Smooth muscle cell (in vitro differentiated cells): ENCODE results near the gene SLC1A4. TPM values are rescaled to one million over a fixed set of nuclear protein-coding genes. Genes with fewer than 3 reads are reported as not detected.

Source experiments
- DNase-seq: peaks from one replicate; lab custom pipeline; 2025; ENCODE audit not compliant: unreplicated experiment; lab: John Stamatoyannopoulos, UW
- H2AFZ ChIP-seq: fragments of 200-600 bp; sonication (generic); 2 replicates; pipeline ENCODE4 v1.6.0; 2016; ENCODE audit warnings: antibody characterized with exemption, low read depth, mild to moderate bottlenecking
- H3F3A ChIP-seq: fragments of 200-600 bp; sonication (generic); 2 replicates; pipeline ENCODE4 v1.6.0; 2017; ENCODE audit warnings: antibody characterized with exemption, low read depth
- H3K27ac ChIP-seq: fragments of 200-600 bp; sonication (generic); 2 replicates; pipeline ENCODE4 v1.5.1; 2016; ENCODE audit warnings: low read depth, mild to moderate bottlenecking
- H3K27me3 ChIP-seq: fragments of 200-600 bp; sonication (generic); 2 replicates; pipeline ENCODE4 v1.6.1; 2016; ENCODE audit warnings: low read depth, mild to moderate bottlenecking
- H3K36me3 ChIP-seq: fragments of 200-600 bp; sonication (generic); 2 replicates; pipeline ENCODE4 v1.5.1; 2016; ENCODE audit warnings: low read depth
- H3K4me1 ChIP-seq: fragments of 200-600 bp; sonication (generic); 2 replicates; pipeline ENCODE4 v1.5.1; 2016; ENCODE audit warnings: low read depth
- H3K4me2 ChIP-seq: fragments of 200-600 bp; sonication (generic); 2 replicates; pipeline ENCODE4 v1.6.0; 2016; ENCODE audit warnings: mild to moderate bottlenecking
- H3K4me3 ChIP-seq: fragments of 200-600 bp; sonication (generic); 2 replicates; pipeline ENCODE4 v1.5.1; 2016; ENCODE audit warnings: mild to moderate bottlenecking
- H3K79me2 ChIP-seq: fragments of 200-600 bp; sonication (generic); 2 replicates; pipeline ENCODE4 v1.6.0; 2016; ENCODE audit warnings: low read depth, mild to moderate bottlenecking
- H3K9ac ChIP-seq: fragments of 200-600 bp; sonication (generic); 2 replicates; pipeline ENCODE4 v1.6.0; 2016; ENCODE audit warnings: low read depth
- H3K9me3 ChIP-seq: fragments of 200-600 bp; sonication (generic); replicated peaks from 2 replicates; pipeline ENCODE4 v1.5.1; 2016; ENCODE audit warnings: low read depth
- H4K20me1 ChIP-seq: fragments of 200-600 bp; sonication (generic); 2 replicates; pipeline ENCODE4 v1.6.0; 2016; ENCODE audit warnings: low read depth
- WGBS: methylation state at CpG from one replicate; pipeline ENCODE4 v1.1.7; 2016; ENCODE audit warnings: low lambda C conversion rate; 5-methylcytosine and 5-hydroxymethylcytosine counted together
- polyA plus RNA-seq: library from polyadenylated mRNA; unstranded; fragments of >200 nt; fragmentation: Nextera tagmentation; extraction: Ambion mirVana; gene quantifications from 2 replicates; pipeline ENCODE4 v1.2.1, GENCODE V29; 2016
- total RNA-seq: library from RNA; depleted of rRNA; stranded (reverse); fragments of >200 nt; gene quantifications from 2 replicates; pipeline ENCODE4 v1.2.3, GENCODE V29; 2014
- TF ChIP-seq, protein P1 (sequence below): fragments of 200-600 bp; sonication (generic); IDR thresholded peaks from 2 replicates; pipeline ENCODE4 v1.5.1; 2017; ENCODE audit warnings: borderline replicate concordance, mild to moderate bottlenecking, antibody characterized with exemption; ENCODE audit not compliant: insufficient read depth, poor library complexity, severe bottlenecking

SLC1A4 gene
- total and polyA plus RNA-seq, 2 experiments from 2014 or later = 14.2 to 16.9 TPM

DNA sequence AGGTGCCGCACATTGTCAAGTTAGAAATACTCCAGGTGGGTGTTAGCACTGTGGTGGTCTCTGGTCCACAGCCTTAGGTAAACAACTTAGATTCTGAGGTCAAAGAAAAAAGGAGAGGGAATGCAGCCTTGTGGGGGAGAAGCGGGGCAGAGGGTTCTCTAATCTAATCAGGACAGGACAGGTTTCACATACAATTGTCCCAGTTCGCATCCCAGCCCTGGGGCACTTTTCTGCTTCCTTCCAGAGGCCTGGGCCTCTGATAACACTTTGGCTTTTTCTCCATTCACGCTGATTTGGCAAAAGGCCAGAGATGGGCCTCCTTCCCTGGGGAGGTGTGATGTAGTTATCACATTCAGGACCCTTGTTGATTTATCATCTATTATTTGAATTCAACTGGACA lies 32.5 kb downstream of the SLC1A4 start:
- Histone ChIP-seq H3K4me2 (no peak overlapping the region), H3K27me3 (no peaks in the 10 kb centered on the region), H4K20me1 (no peaks in the 10 kb centered on the region), H3K4me3 (no peak overlapping the region), H3K27ac (no peak overlapping the region), H3F3A (peaks cover 10% of the 10 kb centered on the region), H3K79me2 (no peaks in the 10 kb centered on the region), H2AFZ (no peak overlapping the region), H3K36me3 (no peaks in the 10 kb centered on the region), H3K9me3 (no peaks in the 10 kb centered on the region), H3K9ac (no peak overlapping the region), H3K4me1 (no peaks in the 10 kb centered on the region)
- 69% methylated on average over 4 of the region's 4 CpGs for WGBS
- no peak for DNase-seq
- TF ChIP-seq, protein P1, sequence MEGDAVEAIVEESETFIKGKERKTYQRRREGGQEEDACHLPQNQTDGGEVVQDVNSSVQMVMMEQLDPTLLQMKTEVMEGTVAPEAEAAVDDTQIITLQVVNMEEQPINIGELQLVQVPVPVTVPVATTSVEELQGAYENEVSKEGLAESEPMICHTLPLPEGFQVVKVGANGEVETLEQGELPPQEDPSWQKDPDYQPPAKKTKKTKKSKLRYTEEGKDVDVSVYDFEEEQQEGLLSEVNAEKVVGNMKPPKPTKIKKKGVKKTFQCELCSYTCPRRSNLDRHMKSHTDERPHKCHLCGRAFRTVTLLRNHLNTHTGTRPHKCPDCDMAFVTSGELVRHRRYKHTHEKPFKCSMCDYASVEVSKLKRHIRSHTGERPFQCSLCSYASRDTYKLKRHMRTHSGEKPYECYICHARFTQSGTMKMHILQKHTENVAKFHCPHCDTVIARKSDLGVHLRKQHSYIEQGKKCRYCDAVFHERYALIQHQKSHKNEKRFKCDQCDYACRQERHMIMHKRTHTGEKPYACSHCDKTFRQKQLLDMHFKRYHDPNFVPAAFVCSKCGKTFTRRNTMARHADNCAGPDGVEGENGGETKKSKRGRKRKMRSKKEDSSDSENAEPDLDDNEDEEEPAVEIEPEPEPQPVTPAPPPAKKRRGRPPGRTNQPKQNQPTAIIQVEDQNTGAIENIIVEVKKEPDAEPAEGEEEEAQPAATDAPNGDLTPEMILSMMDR = no peak

DNA sequence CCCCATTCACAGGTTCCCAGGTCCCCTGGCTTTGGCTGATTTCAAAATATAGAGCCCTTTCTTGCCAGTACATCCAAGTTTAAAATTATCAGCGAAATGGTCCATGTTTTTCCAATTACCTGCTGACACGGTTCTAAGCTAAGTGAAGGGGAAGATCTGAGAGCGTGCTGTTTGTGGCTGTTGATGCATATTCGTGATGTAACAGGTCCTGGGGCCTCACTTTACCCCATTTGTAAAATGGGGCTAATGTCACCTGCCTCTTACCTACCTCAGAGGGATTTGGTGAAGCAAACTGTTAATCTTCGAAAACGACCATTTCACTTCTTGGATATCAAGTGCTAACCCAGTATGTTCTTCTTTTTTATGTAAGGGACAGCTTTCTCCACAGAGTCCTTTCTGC lies 33.0 kb downstream of the SLC1A4 start:
- no peak overlapping the region for H3K9ac ChIP-seq
- H3K27me3 ChIP-seq = no peaks in the 10 kb centered on the region
- H3K4me3 ChIP-seq = no peak overlapping the region
- no peak overlapping the region for H2AFZ ChIP-seq
- WGBS = 89% methylated on average over 6 of the region's 6 CpGs
- H4K20me1 ChIP-seq = no peaks in the 10 kb centered on the region
- DNase-seq = no peak
- H3K4me2 ChIP-seq = no peak overlapping the region
- H3F3A ChIP-seq = peaks cover 10% of the 10 kb centered on the region
- TF ChIP-seq, protein P1 = no peak
- H3K4me1 ChIP-seq = no peaks in the 10 kb centered on the region
- no peaks in the 10 kb centered on the region for H3K9me3 ChIP-seq
- no peaks in the 10 kb centered on the region for H3K79me2 ChIP-seq
- no peaks in the 10 kb centered on the region for H3K36me3 ChIP-seq
- H3K27ac ChIP-seq = no peak overlapping the region

DNA sequence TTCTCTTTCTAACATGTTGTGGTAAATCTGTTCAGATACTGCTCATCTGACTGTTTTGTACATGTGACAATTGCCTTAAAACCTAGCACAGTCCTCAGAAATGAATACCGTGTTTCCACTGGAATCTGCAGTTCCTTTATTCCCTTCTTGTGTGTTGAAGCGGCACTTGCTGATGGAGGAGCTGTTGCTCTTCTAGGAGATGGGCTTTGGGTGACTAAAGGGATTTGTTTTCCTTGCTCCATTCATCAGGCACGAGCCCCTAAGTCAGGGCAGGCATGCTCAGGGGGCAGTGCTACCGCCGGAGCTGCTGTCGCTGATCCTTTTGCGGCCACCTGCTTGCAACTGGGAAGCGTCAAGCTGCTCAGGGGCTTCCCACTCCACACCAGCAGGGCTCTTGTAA lies 34.5 kb downstream of the SLC1A4 start:
- H3K27me3 ChIP-seq = no peaks in the 10 kb centered on the region
- H4K20me1 ChIP-seq = no peaks in the 10 kb centered on the region
- TF ChIP-seq, protein P1 = no peak
- 57% methylated on average over 8 of the region's 8 CpGs for WGBS
- peak overlapping the region; percentile 22 for H3K9ac ChIP-seq
- H3F3A ChIP-seq = peaks cover 10% of the 10 kb centered on the region
- H3K4me1 ChIP-seq = no peaks in the 10 kb centered on the region
- H3K4me3 ChIP-seq = no peak overlapping the region
- no peaks in the 10 kb centered on the region for H3K79me2 ChIP-seq
- no peaks in the 10 kb centered on the region for H3K9me3 ChIP-seq
- H3K27ac ChIP-seq = peak overlapping the region; percentile 76
- no peak for DNase-seq
- no peaks in the 10 kb centered on the region for H3K36me3 ChIP-seq
- H3K4me2 ChIP-seq = peak overlapping the region; percentile 2
- H2AFZ ChIP-seq = no peak overlapping the region

DNA sequence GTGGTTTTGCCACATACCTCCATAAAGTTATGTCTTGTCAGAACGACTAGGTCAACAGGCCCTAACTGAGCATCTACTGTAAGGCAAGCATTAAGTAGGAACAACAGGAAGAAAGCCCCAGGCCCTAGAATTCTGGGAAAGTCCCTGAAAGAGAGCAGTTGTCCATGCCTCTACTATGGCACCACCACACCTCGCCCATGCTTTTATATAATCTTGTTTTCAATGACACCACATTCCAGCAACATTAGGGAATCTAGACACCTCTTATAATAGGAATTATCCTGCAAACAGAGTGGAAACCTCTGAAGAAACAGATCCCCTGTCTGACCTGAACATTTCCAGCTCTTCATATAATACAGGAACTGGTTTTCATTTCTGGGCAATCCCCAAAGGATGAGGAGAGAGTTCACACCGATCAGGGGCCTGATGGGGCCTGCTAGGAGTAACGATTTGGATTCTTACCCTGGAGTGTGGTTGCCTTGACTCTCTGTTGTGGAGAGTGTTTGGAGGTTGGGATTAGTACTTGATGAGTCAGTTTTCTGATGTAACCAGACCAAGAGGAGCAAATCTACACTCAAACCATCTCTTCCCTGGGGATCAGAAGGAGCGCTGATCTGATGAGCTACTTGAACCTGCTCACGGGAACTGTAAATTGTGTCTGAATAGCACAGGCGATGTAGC lies 35.1 kb downstream of the SLC1A4 start:
- Histone ChIP-seq H3K9me3 (no peaks in the 10 kb centered on the region), H3F3A (peaks cover 10% of the 10 kb centered on the region), H3K79me2 (no peaks in the 10 kb centered on the region), H3K36me3 (no peaks in the 10 kb centered on the region), H3K27ac (peak overlapping the region; percentile 76), H3K4me3 (no peak overlapping the region), H3K4me1 (no peaks in the 10 kb centered on the region), H4K20me1 (no peaks in the 10 kb centered on the region), H3K27me3 (no peaks in the 10 kb centered on the region), H2AFZ (no peak overlapping the region), H3K9ac (peak overlapping the region; percentile 22), H3K4me2 (peak overlapping the region; percentile 2)
- 29% methylated on average over 7 of the region's 7 CpGs for WGBS
- no peak for DNase-seq
- TF ChIP-seq, protein P1 = no peak
